ENCODE measurements around the gene KCNK6.

Gene KCNK6

GRCh38 chr19:38310986-38311385 lies 8.7 kb upstream of the KCNK6 start:
- peaks cover 15% of the 10 kb centered on the region for H3K36me3 ChIP-seq (ENCODE audit: control insufficient read depth, insufficient read depth, low read length, severe bottlenecking)

DNA sequence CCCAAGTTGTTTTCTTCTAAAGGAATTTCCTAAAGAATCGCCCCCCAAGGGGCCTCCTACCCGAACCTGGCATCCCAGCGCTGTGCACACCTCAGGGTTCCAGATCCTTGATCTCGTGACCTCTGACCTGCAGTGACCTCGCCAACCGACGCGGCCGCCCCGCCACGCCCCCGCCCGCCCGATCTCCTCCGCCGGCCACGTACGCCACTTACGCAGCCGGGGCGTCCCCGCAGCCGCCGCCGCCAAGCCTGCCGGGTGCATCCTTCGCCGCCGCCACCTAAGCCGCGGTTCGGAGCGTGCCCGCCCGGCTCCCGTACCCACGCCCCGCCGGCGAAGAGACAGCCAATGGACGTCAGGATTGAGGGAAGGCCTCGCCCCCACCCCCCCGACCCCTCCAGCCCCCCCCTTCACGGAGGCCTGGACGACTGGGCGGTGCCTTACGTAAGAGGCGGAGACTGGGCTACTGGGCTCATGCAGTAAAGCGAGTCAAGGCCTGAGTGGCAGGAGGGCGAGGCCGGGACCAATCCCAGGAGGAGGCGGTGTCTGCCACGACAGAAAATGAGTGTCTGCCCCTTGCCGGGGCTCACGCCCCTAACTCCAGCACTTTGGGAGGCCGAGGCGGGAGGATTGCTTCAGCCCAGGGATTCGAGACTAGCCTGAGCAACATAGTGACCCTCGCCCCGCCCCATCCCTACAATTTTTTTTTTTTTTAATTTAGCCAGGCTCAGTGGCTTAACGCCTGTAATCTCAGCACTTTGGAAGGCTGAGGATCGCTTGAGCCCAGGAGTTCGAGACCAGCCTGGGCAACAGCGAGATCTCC lies 3.8 kb upstream of the KCNK6 start, which contains the start of gene YIF1B:
YIF1B (minus strand) TSS at position 291 of the 820 bp plus-strand sequence; CDS start at position 261, 30 bp downstream.
- H3K4me1 ChIP-seq (ENCODE audit: control insufficient read depth, insufficient read depth, low read length) = peaks cover 9% of the 10 kb centered on the region
- peak; percentile 98 for DNase-seq (ENCODE audit: low read depth)
- H3K9ac ChIP-seq (ENCODE audit: low read length) = peak within 1 kb of the TSS; percentile 92
- no peaks in the 10 kb centered on the region for H3K36me3 ChIP-seq (ENCODE audit: control insufficient read depth, insufficient read depth, low read length, severe bottlenecking)
- no peaks in the 10 kb centered on the region for H3K9me3 ChIP-seq (ENCODE audit: control insufficient read depth, low read length)
- no peaks in the 10 kb centered on the region for H3K27me3 ChIP-seq (replicated peaks; ENCODE audit: control insufficient read depth, insufficient read depth, low read length)
- H3K4me3 ChIP-seq (ENCODE audit: low read length) = peak within 1 kb of the TSS; percentile 94

More at GRCh38 chr19:38310986-38311385, 8.7 kb upstream of the KCNK6 start:
- Histone ChIP-seq H3K4me1 (ENCODE audit: control insufficient read depth, insufficient read depth, low read length) (peaks cover 4% of the 10 kb centered on the region), H3K4me3 (ENCODE audit: low read length) (no peak overlapping the region), H3K9ac (ENCODE audit: low read length) (no peak overlapping the region), H3K27me3 (replicated peaks; ENCODE audit: control insufficient read depth, insufficient read depth, low read length) (no peaks in the 10 kb centered on the region), H3K9me3 (ENCODE audit: control insufficient read depth, low read length) (no peaks in the 10 kb centered on the region)
- no peak for DNase-seq (ENCODE audit: low read depth)

- Histone ChIP-seq H3K27me3 (replicated peaks; ENCODE audit: control insufficient read depth, insufficient read depth, low read length) (no peaks in the 10 kb centered on the region), H3K4me1 (ENCODE audit: control insufficient read depth, insufficient read depth, low read length) (peaks cover 16% of the 10 kb centered on the region), H3K9ac (ENCODE audit: low read length) (peak overlapping the region; percentile 80), H3K9me3 (ENCODE audit: control insufficient read depth, low read length) (no peaks in the 10 kb centered on the region), H3K4me3 (ENCODE audit: low read length) (peak overlapping the region; percentile 76), H3K36me3 (ENCODE audit: control insufficient read depth, insufficient read depth, low read length, severe bottlenecking) (no peaks in the 10 kb centered on the region)
- no peak for DNase-seq (ENCODE audit: low read depth)
Observed at GRCh38 chr19:38316477-38317067, 3.1 kb upstream of the KCNK6 start.

DNA sequence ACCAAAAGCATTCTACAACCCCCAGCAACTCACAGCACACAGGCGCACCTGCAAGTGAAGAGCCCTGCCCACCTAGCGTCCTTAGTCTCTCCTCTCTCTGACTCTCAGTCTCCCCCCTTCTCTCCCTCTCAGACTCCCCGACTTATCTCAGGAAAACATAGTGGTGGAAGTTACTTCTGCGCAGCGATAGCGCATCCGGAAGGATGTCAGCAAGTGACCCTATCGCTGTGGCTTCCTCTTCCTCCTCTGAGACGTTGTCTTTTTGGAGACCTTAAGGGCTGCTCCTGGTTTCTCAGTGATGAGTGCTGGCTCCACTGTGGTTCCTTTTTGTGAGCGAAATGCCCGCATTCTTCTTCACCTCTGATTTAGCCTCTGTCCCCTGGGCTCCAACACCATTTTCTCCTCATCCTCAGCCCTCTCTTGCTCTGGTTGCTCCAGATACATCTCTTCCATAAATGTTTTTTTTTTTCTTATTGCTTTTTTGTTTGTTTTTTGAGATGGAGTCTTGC lies 2.5 kb upstream of the KCNK6 start:
- Histone ChIP-seq H3K4me1 (ENCODE audit: control insufficient read depth, insufficient read depth, low read length) (peaks cover 18% of the 10 kb centered on the region), H3K36me3 (ENCODE audit: control insufficient read depth, insufficient read depth, low read length, severe bottlenecking) (no peaks in the 10 kb centered on the region), H3K4me3 (ENCODE audit: low read length) (no peak overlapping the region), H3K9ac (ENCODE audit: low read length) (no peak overlapping the region), H3K27me3 (replicated peaks; ENCODE audit: control insufficient read depth, insufficient read depth, low read length) (no peaks in the 10 kb centered on the region), H3K9me3 (ENCODE audit: control insufficient read depth, low read length) (no peaks in the 10 kb centered on the region)
- no peak for DNase-seq (ENCODE audit: low read depth)

DNA sequence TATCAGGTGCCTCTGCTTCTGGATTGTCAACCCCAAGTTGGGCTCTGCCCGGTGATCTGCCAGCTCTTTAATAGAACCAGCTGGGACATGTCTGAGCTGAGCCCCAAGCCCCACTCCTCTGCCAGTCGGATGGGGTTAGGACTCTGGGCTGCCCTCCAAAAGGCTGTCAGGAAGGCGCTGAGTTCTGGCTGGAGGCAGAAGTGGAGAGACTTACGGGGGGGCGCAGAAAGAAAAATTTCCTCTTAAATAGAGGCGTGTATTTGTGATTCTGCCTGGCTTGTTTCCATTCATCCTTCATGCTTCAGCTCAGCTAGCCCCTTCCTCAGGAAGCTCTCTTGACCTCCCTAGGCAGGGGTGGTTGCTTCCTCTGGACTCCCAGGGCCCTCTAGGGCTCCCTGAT lies 985 bp upstream of the KCNK6 start:
- Histone ChIP-seq H3K9ac (ENCODE audit: low read length) (no peak overlapping the region), H3K27me3 (replicated peaks; ENCODE audit: control insufficient read depth, insufficient read depth, low read length) (no peaks in the 10 kb centered on the region), H3K36me3 (ENCODE audit: control insufficient read depth, insufficient read depth, low read length, severe bottlenecking) (no peaks in the 10 kb centered on the region), H3K9me3 (ENCODE audit: control insufficient read depth, low read length) (no peaks in the 10 kb centered on the region), H3K4me1 (ENCODE audit: control insufficient read depth, insufficient read depth, low read length) (peaks cover 18% of the 10 kb centered on the region), H3K4me3 (ENCODE audit: low read length) (no peak overlapping the region)
- DNase-seq (ENCODE audit: low read depth) = no peak

DNA sequence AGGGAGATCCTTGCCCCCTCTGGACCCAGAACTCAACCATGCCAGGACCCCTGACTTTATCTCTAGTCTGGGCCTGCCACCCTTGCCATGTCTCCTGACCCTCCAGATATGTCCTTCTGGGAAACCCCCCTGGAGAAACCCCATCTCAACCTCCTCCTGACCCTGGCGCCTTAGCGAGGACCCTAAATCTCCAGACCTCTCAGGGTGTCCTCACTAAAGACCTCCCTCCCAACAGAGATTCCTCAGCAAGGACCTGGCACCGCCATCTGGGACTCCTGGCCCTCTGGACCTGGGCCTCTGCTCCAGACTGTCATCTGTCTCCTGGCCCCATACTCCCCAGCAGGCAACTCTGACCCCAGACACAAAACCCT lies 1.3 kb downstream of the KCNK6 start:
- H3K9me3 ChIP-seq (ENCODE audit: control insufficient read depth, low read length) = no peaks in the 10 kb centered on the region
- peaks cover 11% of the 10 kb centered on the region for H3K36me3 ChIP-seq (ENCODE audit: control insufficient read depth, insufficient read depth, low read length, severe bottlenecking)
- no peak for DNase-seq (ENCODE audit: low read depth)
- peak overlapping the region; percentile 88 for H3K9ac ChIP-seq (ENCODE audit: low read length)
- peaks cover 14% of the 10 kb centered on the region for H3K4me1 ChIP-seq (ENCODE audit: control insufficient read depth, insufficient read depth, low read length)
- peak overlapping the region; percentile 82 for H3K4me3 ChIP-seq (ENCODE audit: low read length)
- no peaks in the 10 kb centered on the region for H3K27me3 ChIP-seq (replicated peaks; ENCODE audit: control insufficient read depth, insufficient read depth, low read length)

GRCh38 chr19:38321646-38322196 lies 2.1 kb downstream of the KCNK6 start:
- peaks cover 14% of the 10 kb centered on the region for H3K36me3 ChIP-seq (ENCODE audit: control insufficient read depth, insufficient read depth, low read length, severe bottlenecking)
- no peaks in the 10 kb centered on the region for H3K9me3 ChIP-seq (ENCODE audit: control insufficient read depth, low read length)
- peak overlapping the region; percentile 82 for H3K4me3 ChIP-seq (ENCODE audit: low read length)
- no peaks in the 10 kb centered on the region for H3K27me3 ChIP-seq (replicated peaks; ENCODE audit: control insufficient read depth, insufficient read depth, low read length)
- DNase-seq (ENCODE audit: low read depth) = no peak
- peak overlapping the region; percentile 88 for H3K9ac ChIP-seq (ENCODE audit: low read length)
- peaks cover 14% of the 10 kb centered on the region for H3K4me1 ChIP-seq (ENCODE audit: control insufficient read depth, insufficient read depth, low read length)

- Histone ChIP-seq H3K27me3 (replicated peaks; ENCODE audit: control insufficient read depth, insufficient read depth, low read length) (no peaks in the 10 kb centered on the region), H3K4me3 (ENCODE audit: low read length) (no peak overlapping the region), H3K9me3 (ENCODE audit: control insufficient read depth, low read length) (no peaks in the 10 kb centered on the region), H3K36me3 (ENCODE audit: control insufficient read depth, insufficient read depth, low read length, severe bottlenecking) (peaks cover 28% of the 10 kb centered on the region), H3K9ac (ENCODE audit: low read length) (no peak overlapping the region), H3K4me1 (ENCODE audit: control insufficient read depth, insufficient read depth, low read length) (peaks cover 14% of the 10 kb centered on the region)
- no peak for DNase-seq (ENCODE audit: low read depth)
Observed at GRCh38 chr19:38323291-38323690, 3.6 kb downstream of the KCNK6 start.

- DNase-seq (ENCODE audit: low read depth) = no peak
- H3K4me1 ChIP-seq (ENCODE audit: control insufficient read depth, insufficient read depth, low read length) = peaks cover 13% of the 10 kb centered on the region
- no peaks in the 10 kb centered on the region for H3K9me3 ChIP-seq (ENCODE audit: control insufficient read depth, low read length)
- H3K9ac ChIP-seq (ENCODE audit: low read length) = no peak overlapping the region
- peaks cover 28% of the 10 kb centered on the region for H3K36me3 ChIP-seq (ENCODE audit: control insufficient read depth, insufficient read depth, low read length, severe bottlenecking)
- no peak overlapping the region for H3K4me3 ChIP-seq (ENCODE audit: low read length)
- no peaks in the 10 kb centered on the region for H3K27me3 ChIP-seq (replicated peaks; ENCODE audit: control insufficient read depth, insufficient read depth, low read length)
Observed at GRCh38 chr19:38324431-38324830, 4.8 kb downstream of the KCNK6 start.

DNA sequence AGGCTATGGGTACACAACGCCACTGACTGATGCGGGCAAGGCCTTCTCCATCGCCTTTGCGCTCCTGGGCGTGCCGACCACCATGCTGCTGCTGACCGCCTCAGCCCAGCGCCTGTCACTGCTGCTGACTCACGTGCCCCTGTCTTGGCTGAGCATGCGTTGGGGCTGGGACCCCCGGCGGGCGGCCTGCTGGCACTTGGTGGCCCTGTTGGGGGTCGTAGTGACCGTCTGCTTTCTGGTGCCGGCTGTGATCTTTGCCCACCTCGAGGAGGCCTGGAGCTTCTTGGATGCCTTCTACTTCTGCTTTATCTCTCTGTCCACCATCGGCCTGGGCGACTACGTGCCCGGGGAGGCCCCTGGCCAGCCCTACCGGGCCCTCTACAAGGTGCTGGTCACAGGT lies 6.9 kb downstream of the KCNK6 start:
- DNase-seq (ENCODE audit: low read depth) = no peak
- no peak overlapping the region for H3K9ac ChIP-seq (ENCODE audit: low read length)
- peaks cover 2% of the 10 kb centered on the region for H3K4me1 ChIP-seq (ENCODE audit: control insufficient read depth, insufficient read depth, low read length)
- H3K9me3 ChIP-seq (ENCODE audit: control insufficient read depth, low read length) = no peaks in the 10 kb centered on the region
- H3K36me3 ChIP-seq (ENCODE audit: control insufficient read depth, insufficient read depth, low read length, severe bottlenecking) = peaks cover 28% of the 10 kb centered on the region
- no peak overlapping the region for H3K4me3 ChIP-seq (ENCODE audit: low read length)
- no peaks in the 10 kb centered on the region for H3K27me3 ChIP-seq (replicated peaks; ENCODE audit: control insufficient read depth, insufficient read depth, low read length)

DNA sequence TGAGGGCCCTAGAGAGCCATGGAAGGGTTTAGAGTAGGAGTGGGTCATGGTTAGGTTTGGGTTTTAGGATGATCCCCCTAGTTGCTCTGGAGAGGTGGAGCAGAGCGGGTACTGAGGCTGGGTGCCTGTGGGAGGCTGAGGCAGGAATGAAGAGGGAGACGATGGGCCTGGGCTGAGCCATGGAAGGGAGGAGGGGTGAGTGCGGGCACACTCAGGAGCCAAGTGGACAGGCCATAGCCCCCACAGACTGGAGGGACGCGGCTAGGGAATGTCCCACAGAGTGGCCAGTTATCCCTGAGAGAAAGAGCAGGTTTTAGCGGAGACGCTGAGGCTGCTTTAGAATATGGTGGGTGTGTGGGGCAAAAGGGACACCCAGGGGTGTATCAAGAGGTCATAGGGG lies 10.0 kb downstream of the KCNK6 start:
- DNase-seq (ENCODE audit: low read depth) = no peak
- Histone ChIP-seq H3K4me3 (ENCODE audit: low read length) (no peak overlapping the region), H3K27me3 (replicated peaks; ENCODE audit: control insufficient read depth, insufficient read depth, low read length) (no peaks in the 10 kb centered on the region), H3K36me3 (ENCODE audit: control insufficient read depth, insufficient read depth, low read length, severe bottlenecking) (peaks cover 27% of the 10 kb centered on the region), H3K9me3 (ENCODE audit: control insufficient read depth, low read length) (no peaks in the 10 kb centered on the region), H3K4me1 (ENCODE audit: control insufficient read depth, insufficient read depth, low read length) (no peaks in the 10 kb centered on the region), H3K9ac (ENCODE audit: low read length) (no peak overlapping the region)
